Hepatocyte (in vitro differentiated cells): ENCODE data around the gene SRD5A3.

Experiments
- CTCF ChIP-seq: fragments of 200-600 bp; sonication (generic); IDR thresholded peaks from 2 replicates; pipeline ENCODE4 v1.5.1; 2016; ENCODE audit warnings: antibody characterized with exemption, mild to moderate bottlenecking; ENCODE audit not compliant: poor library complexity
- EZH2phosphoT487 ChIP-seq: fragments of 200-600 bp; sonication (generic); IDR thresholded peaks from one replicate; pipeline ENCODE4 v1.6.1; 2018; ENCODE audit warnings: antibody characterized with exemption, mild to moderate bottlenecking, low read depth, moderate library complexity; ENCODE audit not compliant: unreplicated experiment, severe bottlenecking

- no peak for TF ChIP-seq CTCF
- TF ChIP-seq EZH2phosphoT487: no peak
Measured at GRCh38 chr4:55398461-55398860, 52.4 kb downstream of the SRD5A3 start.
